IMR-90 (cell line): Measurements from ENCODE around the gene MOB3B.

Experiments used
- BHLHE40 ChIP-seq: fragments of 150-350 bp; IDR thresholded peaks from 2 replicates; pipeline ENCODE4 v1.6.1; 2016; ENCODE audit warnings: mild to moderate bottlenecking, low read depth, low read length
- CEBPB ChIP-seq: IDR thresholded peaks from 2 replicates; pipeline ENCODE4 v1.6.1; 2012; ENCODE audit warnings: low read depth, low read length, improper control_type of control experiment
- CHD1 ChIP-seq: IDR thresholded peaks from 2 replicates; pipeline ENCODE4 v1.6.1; 2012; ENCODE audit warnings: low read depth, low read length, improper control_type of control experiment
- MAZ ChIP-seq: IDR thresholded peaks from 2 replicates; pipeline ENCODE4 v1.6.1; 2012; ENCODE audit warnings: low read depth, mild to moderate bottlenecking, low read length, improper control_type of control experiment, moderate library complexity, borderline replicate concordance
- MXI1 ChIP-seq: IDR thresholded peaks from 2 replicates; pipeline ENCODE4 v1.6.1; 2012; ENCODE audit warnings: low read depth, mild to moderate bottlenecking, low read length, moderate library complexity, borderline replicate concordance
- POLR2A ChIP-seq: IDR thresholded peaks from 2 replicates; pipeline ENCODE4 v1.6.1; 2012; ENCODE audit warnings: mild to moderate bottlenecking, low read depth, low read length
- RAD21 ChIP-seq: IDR thresholded peaks from 2 replicates; pipeline ENCODE4 v1.6.1; 2012; ENCODE audit warnings: low read length, improper control_type of control experiment
- RFX5 ChIP-seq: IDR thresholded peaks from 2 replicates; pipeline ENCODE4 v1.8.0; 2012; ENCODE audit warnings: low read depth, mild to moderate bottlenecking, low read length, moderate library complexity
- SMC3 ChIP-seq: fragments of 150-350 bp; IDR thresholded peaks from 2 replicates; pipeline ENCODE4 v1.6.1; 2016; ENCODE audit warnings: low read depth, mild to moderate bottlenecking, antibody characterized with exemption, low read length, moderate library complexity
- TF ChIP-seq, protein P1 (sequence below): conservative IDR thresholded peaks from 2 replicates; pipeline ENCODE4 v1.5.1; 2012; ENCODE audit warnings: mild to moderate bottlenecking, low read depth, low read length, improper control_type of control experiment
- TF ChIP-seq, protein P2 (sequence below): fragments of 150-350 bp; IDR thresholded peaks from 2 replicates; pipeline ENCODE4 v1.6.1; 2017; ENCODE audit warnings: mild to moderate bottlenecking, antibody characterized with exemption, low read length, low read depth
- TF ChIP-seq, protein P3 (sequence below): fragments of 150-350 bp; IDR thresholded peaks from 2 replicates; pipeline ENCODE4 v1.6.1; 2016; ENCODE audit warnings: low read depth, mild to moderate bottlenecking, low read length, moderate library complexity, borderline replicate concordance

DNA sequence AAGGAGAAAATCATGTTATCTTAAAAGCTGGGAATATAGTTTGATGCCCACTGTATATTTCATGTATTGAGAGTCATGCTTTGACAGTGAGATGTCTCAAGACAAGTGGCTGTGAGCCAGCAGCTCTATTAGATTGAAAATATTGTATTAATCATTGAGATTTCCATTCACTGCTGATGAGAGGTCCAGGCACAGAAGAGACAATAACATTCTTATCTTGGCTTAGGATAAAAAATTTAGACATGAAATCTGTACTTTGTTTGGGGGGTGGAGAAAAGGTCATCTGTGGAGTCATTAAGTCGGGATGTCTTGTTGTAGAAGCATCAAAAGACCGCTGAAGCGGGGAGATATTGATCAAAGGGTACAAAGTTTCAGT, 134.8 kb downstream of the MOB3B start:
- TF ChIP-seq, protein P1, sequence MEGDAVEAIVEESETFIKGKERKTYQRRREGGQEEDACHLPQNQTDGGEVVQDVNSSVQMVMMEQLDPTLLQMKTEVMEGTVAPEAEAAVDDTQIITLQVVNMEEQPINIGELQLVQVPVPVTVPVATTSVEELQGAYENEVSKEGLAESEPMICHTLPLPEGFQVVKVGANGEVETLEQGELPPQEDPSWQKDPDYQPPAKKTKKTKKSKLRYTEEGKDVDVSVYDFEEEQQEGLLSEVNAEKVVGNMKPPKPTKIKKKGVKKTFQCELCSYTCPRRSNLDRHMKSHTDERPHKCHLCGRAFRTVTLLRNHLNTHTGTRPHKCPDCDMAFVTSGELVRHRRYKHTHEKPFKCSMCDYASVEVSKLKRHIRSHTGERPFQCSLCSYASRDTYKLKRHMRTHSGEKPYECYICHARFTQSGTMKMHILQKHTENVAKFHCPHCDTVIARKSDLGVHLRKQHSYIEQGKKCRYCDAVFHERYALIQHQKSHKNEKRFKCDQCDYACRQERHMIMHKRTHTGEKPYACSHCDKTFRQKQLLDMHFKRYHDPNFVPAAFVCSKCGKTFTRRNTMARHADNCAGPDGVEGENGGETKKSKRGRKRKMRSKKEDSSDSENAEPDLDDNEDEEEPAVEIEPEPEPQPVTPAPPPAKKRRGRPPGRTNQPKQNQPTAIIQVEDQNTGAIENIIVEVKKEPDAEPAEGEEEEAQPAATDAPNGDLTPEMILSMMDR = no peak
- no peak for TF ChIP-seq RAD21
- TF ChIP-seq POLR2A = no peak
- no peak for TF ChIP-seq BHLHE40
- TF ChIP-seq SMC3 = no peak
- TF ChIP-seq, protein P2, sequence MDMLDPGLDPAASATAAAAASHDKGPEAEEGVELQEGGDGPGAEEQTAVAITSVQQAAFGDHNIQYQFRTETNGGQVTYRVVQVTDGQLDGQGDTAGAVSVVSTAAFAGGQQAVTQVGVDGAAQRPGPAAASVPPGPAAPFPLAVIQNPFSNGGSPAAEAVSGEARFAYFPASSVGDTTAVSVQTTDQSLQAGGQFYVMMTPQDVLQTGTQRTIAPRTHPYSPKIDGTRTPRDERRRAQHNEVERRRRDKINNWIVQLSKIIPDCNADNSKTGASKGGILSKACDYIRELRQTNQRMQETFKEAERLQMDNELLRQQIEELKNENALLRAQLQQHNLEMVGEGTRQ = no peak
- TF ChIP-seq MAZ = no peak
- no peak for TF ChIP-seq CHD1
- TF ChIP-seq, protein P3, sequence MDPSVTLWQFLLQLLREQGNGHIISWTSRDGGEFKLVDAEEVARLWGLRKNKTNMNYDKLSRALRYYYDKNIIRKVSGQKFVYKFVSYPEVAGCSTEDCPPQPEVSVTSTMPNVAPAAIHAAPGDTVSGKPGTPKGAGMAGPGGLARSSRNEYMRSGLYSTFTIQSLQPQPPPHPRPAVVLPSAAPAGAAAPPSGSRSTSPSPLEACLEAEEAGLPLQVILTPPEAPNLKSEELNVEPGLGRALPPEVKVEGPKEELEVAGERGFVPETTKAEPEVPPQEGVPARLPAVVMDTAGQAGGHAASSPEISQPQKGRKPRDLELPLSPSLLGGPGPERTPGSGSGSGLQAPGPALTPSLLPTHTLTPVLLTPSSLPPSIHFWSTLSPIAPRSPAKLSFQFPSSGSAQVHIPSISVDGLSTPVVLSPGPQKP = no peak
- no peak for TF ChIP-seq CEBPB
- TF ChIP-seq MXI1 = no peak
- TF ChIP-seq RFX5 = no peak
